Fibroblast of mammary gland (primary cell): ENCODE measurements around the gene CERS3.
A peak's percentile ranks its signal among the peaks of the same experiment; 100 is the strongest.

Experiments used
- DNase-seq: peaks from one replicate; pipeline ENCODE4 v3.0.0-alpha.2; 2010; ENCODE audit warnings: low read depth
- H3K4me3 ChIP-seq: 2 replicates; pipeline ENCODE4 v1.5.1; 2011; ENCODE audit warnings: low read depth, mild to moderate bottlenecking, low read length, moderate library complexity; ENCODE audit not compliant: control insufficient read depth
- TF ChIP-seq, protein P1 (sequence below): conservative IDR thresholded peaks from 2 replicates; pipeline ENCODE4 v1.5.1; 2011; ENCODE audit warnings: low read depth, low read length, inconsistent platforms; ENCODE audit not compliant: control insufficient read depth, insufficient read depth

The CERS3 gene

DNA sequence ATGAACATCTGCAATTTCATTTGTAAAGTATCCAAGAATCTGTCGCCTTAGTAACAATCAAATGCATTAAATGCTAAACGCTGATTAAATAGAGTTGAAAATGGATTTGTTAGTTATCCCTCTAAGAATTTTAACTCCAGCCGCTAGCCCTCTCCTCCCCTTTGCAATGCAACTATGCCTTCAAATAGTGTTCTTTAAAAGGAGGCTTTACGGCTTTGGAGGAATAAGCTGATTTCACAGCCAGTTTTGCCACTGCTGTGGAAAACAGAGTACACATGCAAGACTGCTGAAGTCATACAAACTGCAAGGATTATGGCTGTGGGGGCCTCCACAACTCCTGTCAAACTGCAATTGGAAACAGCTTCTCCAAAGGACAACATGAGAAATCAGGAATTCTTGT lies 89.2 kb downstream of the CERS3 start:
- H3K4me3 ChIP-seq: no peak overlapping the region
- TF ChIP-seq, protein P1, sequence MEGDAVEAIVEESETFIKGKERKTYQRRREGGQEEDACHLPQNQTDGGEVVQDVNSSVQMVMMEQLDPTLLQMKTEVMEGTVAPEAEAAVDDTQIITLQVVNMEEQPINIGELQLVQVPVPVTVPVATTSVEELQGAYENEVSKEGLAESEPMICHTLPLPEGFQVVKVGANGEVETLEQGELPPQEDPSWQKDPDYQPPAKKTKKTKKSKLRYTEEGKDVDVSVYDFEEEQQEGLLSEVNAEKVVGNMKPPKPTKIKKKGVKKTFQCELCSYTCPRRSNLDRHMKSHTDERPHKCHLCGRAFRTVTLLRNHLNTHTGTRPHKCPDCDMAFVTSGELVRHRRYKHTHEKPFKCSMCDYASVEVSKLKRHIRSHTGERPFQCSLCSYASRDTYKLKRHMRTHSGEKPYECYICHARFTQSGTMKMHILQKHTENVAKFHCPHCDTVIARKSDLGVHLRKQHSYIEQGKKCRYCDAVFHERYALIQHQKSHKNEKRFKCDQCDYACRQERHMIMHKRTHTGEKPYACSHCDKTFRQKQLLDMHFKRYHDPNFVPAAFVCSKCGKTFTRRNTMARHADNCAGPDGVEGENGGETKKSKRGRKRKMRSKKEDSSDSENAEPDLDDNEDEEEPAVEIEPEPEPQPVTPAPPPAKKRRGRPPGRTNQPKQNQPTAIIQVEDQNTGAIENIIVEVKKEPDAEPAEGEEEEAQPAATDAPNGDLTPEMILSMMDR: no peak
- no peak for DNase-seq

DNA sequence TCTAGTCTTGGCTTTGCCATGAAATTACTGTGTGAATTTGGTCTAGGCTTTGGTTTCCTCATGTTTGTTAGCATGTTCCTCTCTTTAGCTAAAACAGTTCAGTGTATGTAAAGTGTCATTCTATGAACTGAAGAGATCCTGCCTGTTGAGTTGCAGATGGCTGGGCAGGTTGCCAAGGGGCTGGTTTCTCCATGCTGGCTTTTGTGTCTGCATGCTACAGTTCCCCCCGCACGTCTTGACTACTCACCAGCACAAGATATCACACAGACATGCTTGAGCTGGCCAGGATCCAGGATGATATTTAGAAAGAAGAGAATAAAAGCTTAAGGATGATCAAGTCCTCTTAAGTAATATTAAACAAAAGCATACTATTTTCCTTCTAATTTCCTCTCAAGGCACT lies 90.2 kb downstream of the CERS3 start:
- TF ChIP-seq, protein P1: no peak
- H3K4me3 ChIP-seq: no peak overlapping the region
- DNase-seq: peak; percentile 10

DNA sequence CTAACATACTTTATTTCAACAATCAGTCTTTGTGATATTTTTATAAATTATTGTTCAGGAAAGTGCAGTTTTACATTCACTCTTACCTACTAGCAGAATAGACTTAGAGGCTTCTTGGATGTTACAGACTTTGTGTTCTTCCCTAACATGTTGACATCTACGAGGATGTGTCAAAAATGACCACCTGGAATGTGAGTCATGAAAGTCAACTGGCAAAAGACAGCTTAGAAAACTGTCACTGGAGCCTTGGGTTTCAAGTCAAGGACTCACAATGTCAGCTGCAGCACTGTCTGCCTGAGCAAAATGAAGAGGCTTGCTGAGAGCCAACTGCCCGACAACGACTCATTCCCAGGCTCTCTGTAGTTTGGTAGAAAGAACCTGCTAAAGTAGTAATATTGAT lies 91.5 kb downstream of the CERS3 start:
- TF ChIP-seq, protein P1: no peak
- DNase-seq: no peak
- no peak overlapping the region for H3K4me3 ChIP-seq

DNA sequence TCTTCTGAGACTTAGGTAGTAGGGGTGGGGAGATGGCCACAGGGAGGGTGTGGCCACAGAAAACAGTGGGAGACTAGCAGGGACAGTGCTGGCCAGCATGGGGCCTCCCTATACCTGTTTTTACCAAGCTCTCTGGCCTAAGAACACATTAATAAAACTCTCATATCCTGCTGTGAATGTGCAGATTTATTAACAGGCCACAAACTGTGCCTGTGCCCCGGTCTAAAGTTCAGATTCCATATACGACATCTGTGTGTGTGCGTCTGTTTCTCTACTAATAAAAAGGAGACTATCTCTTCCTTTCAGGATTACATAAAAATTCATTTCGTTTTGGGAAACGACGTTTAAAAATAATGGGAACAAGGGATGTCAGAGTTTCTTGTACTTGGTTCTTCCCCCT lies 94.2 kb downstream of the CERS3 start:
- DNase-seq: no peak
- no peak overlapping the region for H3K4me3 ChIP-seq
- TF ChIP-seq, protein P1: no peak

DNA sequence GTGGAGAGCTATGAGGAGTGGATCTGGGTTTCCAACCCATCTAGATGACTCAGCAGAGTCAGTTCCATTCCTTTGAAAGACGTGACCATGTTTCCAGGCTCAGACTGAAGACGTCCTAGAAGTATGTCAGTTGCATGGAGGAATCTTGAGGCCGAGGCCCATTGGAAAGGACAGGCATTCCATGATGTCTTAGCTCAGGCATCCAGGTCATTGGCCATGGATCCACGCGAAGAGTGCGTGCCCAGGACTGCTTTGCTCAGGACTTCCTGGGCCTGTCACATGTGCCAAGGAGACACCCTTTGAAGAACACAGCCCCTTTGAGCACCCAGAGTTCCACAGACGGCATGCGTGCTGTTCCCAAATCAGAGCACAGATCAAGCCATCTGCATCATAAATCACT lies 94.7 kb downstream of the CERS3 start:
- H3K4me3 ChIP-seq: no peak overlapping the region
- DNase-seq: no peak
- TF ChIP-seq, protein P1: no peak

DNA sequence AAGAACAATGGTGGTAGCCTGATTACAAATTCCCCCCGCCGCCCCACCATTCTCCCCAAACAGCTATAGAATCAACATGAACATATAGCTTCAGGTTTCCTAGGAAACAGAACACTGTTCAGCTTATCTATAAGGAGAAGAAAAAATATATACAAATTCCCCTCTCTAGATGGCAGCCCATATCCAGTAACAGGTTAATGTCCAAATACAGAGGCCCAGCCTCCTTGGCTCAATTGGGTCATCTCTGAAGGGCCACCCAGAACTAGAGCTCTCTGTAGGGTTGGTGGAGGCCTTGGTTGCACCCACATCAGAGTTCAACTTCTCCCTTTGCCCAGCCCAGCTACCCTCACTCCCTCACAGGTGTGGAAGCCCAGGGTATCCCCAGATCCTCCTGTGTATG lies 95.4 kb downstream of the CERS3 start:
- no peak for DNase-seq
- TF ChIP-seq, protein P1: no peak
- H3K4me3 ChIP-seq: no peak overlapping the region

DNA sequence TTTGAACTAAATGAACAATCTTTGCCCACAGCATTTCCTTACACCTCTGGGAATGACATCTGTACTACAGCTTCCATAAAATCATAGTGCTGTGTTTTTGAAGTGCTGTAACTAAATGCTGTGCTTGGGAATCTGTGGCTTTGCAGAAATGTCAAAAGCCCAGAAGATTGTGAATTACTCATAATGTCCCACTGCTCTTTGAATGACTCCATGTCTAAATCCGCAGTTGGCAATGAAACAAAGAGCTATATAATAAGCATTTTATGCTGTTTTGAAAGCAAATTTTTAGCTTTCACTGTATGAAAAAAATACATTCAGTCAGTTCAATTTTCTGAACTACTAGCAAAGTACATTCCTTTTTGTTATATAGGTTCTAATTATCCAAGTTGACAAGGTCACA lies 98.3 kb downstream of the CERS3 start:
- TF ChIP-seq, protein P1: no peak
- H3K4me3 ChIP-seq: no peak overlapping the region
- DNase-seq: no peak
